Stomach (tissue), 9 donors: Measurements from ENCODE around the gene TIMM21. TPM values are rescaled to one million over a fixed set of nuclear protein-coding genes. Genes with fewer than 3 reads are reported as not detected.
A peak's percentile ranks its signal among the peaks of the same experiment; 100 is the strongest.

Experiments
- DNase-seq, 2 donors: peaks; one replicate each; pipeline versions ENCODE4 v3.0.0 to v3.0.0-alpha.2; 2013 to 2019
- H3K27ac ChIP-seq, 5 donors: fragments of 200-600 bp in 4 of 5; sonication (generic) in 4 of 5; one replicate each; pipeline ENCODE4 v1.5.1; 2013 to 2019; ENCODE audit warnings: mild to moderate bottlenecking in 1 of 5, moderate library complexity in 1 of 5
- H3K27me3 ChIP-seq, 3 donors: fragments of 200-600 bp; sonication (generic); one replicate each; pipeline ENCODE4 v1.5.1; 2017 to 2019; ENCODE audit warnings: mixed run types in 1 of 3
- H3K36me3 ChIP-seq, 4 donors: fragments of 200-600 bp; sonication (generic); 1 replicate in 3 of 4; 2 replicates in 1 of 4; pipeline ENCODE4 v1.5.1; 2016 to 2019
- H3K4me1 ChIP-seq, 4 donors: fragments of 200-600 bp; sonication (generic); one replicate each; pipeline ENCODE4 v1.5.1; 2016 to 2019
- H3K4me3 ChIP-seq, 4 donors: fragments of 200-600 bp; sonication (generic) in 3 of 4; one replicate each; pipeline ENCODE4 v1.5.1; 2016 to 2019; ENCODE audit warnings: mild to moderate bottlenecking in 1 of 4
- H3K9me3 ChIP-seq, 4 donors: fragments of 200-600 bp; sonication (generic); one replicate each; pipeline ENCODE4 v1.5.1; 2016 to 2019
- EP300 ChIP-seq: sonication (generic); formaldehyde crosslinking; IDR thresholded peaks from one replicate; pipeline ENCODE4 v1.6.1; 2017; ENCODE audit warnings: antibody characterized with exemption
- POLR2A ChIP-seq, 4 donors: fragments of 450-650 bp; IDR thresholded peaks; one replicate each; pipeline ENCODE4 v1.6.1; 2016; ENCODE audit warnings: antibody characterized with exemption in 4 of 4, control low read depth in 2 of 4, mild to moderate bottlenecking in 1 of 4, moderate library complexity in 1 of 4
- POLR2AphosphoS5 ChIP-seq, 3 donors: sonication (generic); formaldehyde crosslinking; IDR thresholded peaks; one replicate each; pipeline ENCODE4 v1.6.1; 2016; ENCODE audit warnings: antibody characterized with exemption in 3 of 3
- WGBS, 5 donors: extraction: QIAGEN DNeasy Blood & Tissue Kit in 3 of 5; methylation state at CpG; one replicate each; pipeline versions ENCODE4 v1.1.5 to v1.1.7; 2013 to 2018; 5-methylcytosine and 5-hydroxymethylcytosine counted together
- intact Hi-C: fragments of 100-400 bp; cut with DNase I; formaldehyde crosslinking; loops from one replicate; pipeline ENCODE4 v1.15.1; 2023; ENCODE audit warnings: low total_unique reads
- polyA plus RNA-seq, 3 donors: library from polyadenylated mRNA; stranded (reverse); fragments of 200-250 nt; gene quantifications; one replicate each; pipeline ENCODE4 v1.2.3, GENCODE V29; 2013
- total RNA-seq, 5 donors: library from RNA; depleted of rRNA; stranded (reverse); fragments of >200 nt; gene quantifications; one replicate each; pipeline versions ENCODE4 v1.1.0 to v1.2.3, GENCODE V29; 2014 to 2016
- TF ChIP-seq, protein P1 (sequence below), 7 experiments: fragments of 450-650 bp in 4 of 7; fragments of 200-600 bp in 3 of 7; sonication (generic) in 3 of 7; IDR thresholded peaks; one replicate each; pipeline ENCODE4 v1.5.1; 2016 to 2019; ENCODE audit warnings: antibody characterized with exemption in 7 of 7, control low read depth in 2 of 7, mild to moderate bottlenecking in 1 of 7
- donor health status: healthy with polysubstance abuse.
- donor health status: Bipolar disorder and iron deficiency.
- donor health status: healthy.

TIMM21 gene
- total and polyA plus RNA-seq, 8 donors: 5.8 to 99.1 (median 13.8) TPM; not detected in 1

DNA sequence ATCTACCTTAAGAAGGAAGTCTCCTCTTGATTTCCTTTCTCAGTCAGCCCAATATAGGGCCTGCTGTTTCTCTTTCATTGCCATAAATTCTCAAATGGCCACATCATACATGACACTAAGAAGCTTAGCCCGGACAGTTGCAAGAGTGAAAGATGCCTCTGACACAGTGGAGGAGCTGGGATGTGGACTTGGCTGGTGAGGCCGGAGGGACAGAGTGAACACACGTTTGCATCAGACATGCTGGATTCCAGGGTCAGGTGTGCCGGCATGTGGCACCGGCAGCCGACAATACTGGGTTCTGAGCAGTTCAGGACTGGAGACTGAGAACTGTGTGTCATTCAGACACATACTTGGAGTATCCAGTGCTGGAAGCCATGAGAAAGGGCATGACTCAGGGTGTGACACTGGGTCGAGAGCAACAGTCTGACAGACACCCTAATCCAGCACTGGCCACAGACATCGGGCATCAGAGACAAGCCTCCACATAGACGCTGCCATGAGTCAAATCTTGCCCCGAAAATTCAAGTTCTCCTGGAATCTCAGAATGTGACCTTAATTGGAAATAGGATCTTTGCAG, 31.4 kb downstream of the TIMM21 start:
- H3K36me3 ChIP-seq: no peaks in the 10 kb centered on the region

DNA sequence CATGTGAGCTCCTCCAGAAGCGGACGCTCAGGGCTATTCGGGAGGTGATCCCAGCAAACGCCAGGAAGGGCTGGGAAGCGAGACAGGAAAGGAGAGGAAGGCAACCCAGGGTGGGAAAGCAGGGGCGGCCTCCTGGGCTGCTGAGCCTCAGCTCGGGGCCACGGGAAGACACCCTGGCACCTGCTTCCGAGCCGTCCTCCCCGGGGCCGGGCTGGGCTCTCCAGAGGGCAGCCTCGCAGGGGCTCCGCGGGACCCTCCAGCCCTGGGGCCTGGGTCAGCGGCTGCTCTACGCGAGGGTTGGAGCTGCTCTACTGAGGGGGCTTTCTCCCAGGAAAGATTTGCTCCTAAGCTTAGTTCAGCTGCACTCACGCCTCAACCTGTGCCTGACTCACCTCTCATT, 34.0 kb downstream of the TIMM21 start:
- WGBS, 5 donors: 85 to 97% (median 91%) methylated on average over 14 to 19 of the region's 19 CpGs
- intact Hi-C loops: no loop called here
- Histone ChIP-seq H3K4me3 (no peak overlapping the region), H3K27me3 (peaks cover 0 to 32% (median 0%) of the 10 kb centered on the region in 3 donors), H3K27ac (no peak overlapping the region), H3K36me3 (no peaks in the 10 kb centered on the region), H3K9me3 (no peaks in the 10 kb centered on the region), H3K4me1 (no peaks in the 10 kb centered on the region)
- TF ChIP-seq POLR2A (IDR thresholded peaks at IDR 0.05) (no peak), EP300 (no peak), POLR2AphosphoS5 (IDR thresholded peaks at IDR 0.05) (no peak)
- TF ChIP-seq, protein P1, sequence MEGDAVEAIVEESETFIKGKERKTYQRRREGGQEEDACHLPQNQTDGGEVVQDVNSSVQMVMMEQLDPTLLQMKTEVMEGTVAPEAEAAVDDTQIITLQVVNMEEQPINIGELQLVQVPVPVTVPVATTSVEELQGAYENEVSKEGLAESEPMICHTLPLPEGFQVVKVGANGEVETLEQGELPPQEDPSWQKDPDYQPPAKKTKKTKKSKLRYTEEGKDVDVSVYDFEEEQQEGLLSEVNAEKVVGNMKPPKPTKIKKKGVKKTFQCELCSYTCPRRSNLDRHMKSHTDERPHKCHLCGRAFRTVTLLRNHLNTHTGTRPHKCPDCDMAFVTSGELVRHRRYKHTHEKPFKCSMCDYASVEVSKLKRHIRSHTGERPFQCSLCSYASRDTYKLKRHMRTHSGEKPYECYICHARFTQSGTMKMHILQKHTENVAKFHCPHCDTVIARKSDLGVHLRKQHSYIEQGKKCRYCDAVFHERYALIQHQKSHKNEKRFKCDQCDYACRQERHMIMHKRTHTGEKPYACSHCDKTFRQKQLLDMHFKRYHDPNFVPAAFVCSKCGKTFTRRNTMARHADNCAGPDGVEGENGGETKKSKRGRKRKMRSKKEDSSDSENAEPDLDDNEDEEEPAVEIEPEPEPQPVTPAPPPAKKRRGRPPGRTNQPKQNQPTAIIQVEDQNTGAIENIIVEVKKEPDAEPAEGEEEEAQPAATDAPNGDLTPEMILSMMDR (IDR thresholded peaks at IDR 0.05): no peak
- DNase-seq: no peak

More for the DNA sequence above, 31.4 kb downstream of the TIMM21 start:
- Histone ChIP-seq H3K27me3 (peaks cover 0 to 44% (median 0%) of the 10 kb centered on the region in 3 donors), H3K27ac (no peak overlapping the region), H3K4me1 (no peaks in the 10 kb centered on the region), H3K4me3 (no peak overlapping the region), H3K9me3 (no peaks in the 10 kb centered on the region)
- 76 to 82% (median 78%) methylated on average over 10 of the region's 10 CpGs for WGBS, 5 donors
- no peak for DNase-seq
- TF ChIP-seq EP300: no peak
- TF ChIP-seq, protein P1 (IDR thresholded peaks at IDR 0.05): no peak
- TF ChIP-seq POLR2AphosphoS5 (IDR thresholded peaks at IDR 0.05): no peak
- TF ChIP-seq POLR2A (IDR thresholded peaks at IDR 0.05): no peak
- intact Hi-C loops: no loop called here

DNA sequence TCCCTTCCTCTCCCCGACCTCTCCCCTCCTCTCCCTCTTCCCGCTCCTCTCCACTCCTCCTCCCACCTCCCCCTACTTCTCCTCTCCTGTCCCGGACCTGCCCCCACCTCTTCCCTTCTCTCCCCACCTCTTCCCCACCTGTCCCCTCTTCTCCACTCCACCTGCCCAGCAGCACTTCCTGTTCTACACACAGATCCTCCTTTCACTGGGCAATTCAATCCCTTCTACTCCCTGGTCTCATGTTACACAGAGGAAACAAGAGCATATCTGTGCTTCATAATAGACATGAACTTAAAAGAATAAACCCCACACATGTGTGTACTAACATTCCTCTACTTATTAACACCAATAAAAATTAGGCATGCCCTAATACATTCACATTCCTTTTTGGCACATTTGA, 34.8 kb downstream of the TIMM21 start:
- 19 to 52% (median 38%) methylated on average over 3 of the region's 3 CpGs for WGBS, 5 donors
- Histone ChIP-seq H3K9me3 (no peaks in the 10 kb centered on the region), H3K36me3 (no peaks in the 10 kb centered on the region), H3K27me3 (peaks cover 0 to 30% (median 0%) of the 10 kb centered on the region in 3 donors), H3K4me3 (no peak overlapping the region), H3K27ac (no peak overlapping the region), H3K4me1 (no peaks in the 10 kb centered on the region)
- TF ChIP-seq EP300 (no peak), POLR2A (IDR thresholded peaks at IDR 0.05) (no peak), POLR2AphosphoS5 (IDR thresholded peaks at IDR 0.05) (no peak)
- TF ChIP-seq, protein P1 (IDR thresholded peaks at IDR 0.05): no peak
- peak in 1 of 2 donors; percentile 44 for DNase-seq
- intact Hi-C loops: no loop called here

DNA sequence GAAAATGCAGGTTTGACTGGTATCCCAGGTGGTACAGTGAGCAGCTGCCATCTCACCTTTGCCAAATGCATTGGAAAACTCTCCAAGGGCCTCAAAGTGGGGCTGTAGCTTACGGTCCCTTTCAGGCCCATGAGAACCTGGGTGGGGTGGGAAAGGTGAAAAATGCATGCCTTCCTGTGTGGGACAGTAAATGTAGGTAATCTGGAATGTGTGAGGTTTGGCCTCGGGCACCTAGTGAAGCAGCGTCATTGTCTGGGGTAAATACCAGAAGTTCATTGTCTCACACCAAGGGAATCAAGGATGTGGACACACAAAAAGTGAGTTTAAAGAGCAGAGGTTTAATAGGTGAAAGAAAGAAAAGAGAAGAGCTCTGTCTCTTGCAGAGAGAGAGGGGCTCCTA, 36.6 kb downstream of the TIMM21 start:
- Histone ChIP-seq H3K4me1 (no peaks in the 10 kb centered on the region), H3K4me3 (no peak overlapping the region), H3K27ac (no peak overlapping the region), H3K27me3 (peaks cover 0 to 33% (median 0%) of the 10 kb centered on the region in 3 donors), H3K9me3 (no peaks in the 10 kb centered on the region), H3K36me3 (no peaks in the 10 kb centered on the region)
- intact Hi-C loops: no loop called here
- 50 to 62% (median 58%) methylated on average over 3 of the region's 3 CpGs for WGBS, 5 donors
- TF ChIP-seq EP300 (no peak), POLR2AphosphoS5 (IDR thresholded peaks at IDR 0.05) (no peak), POLR2A (IDR thresholded peaks at IDR 0.05) (no peak)
- TF ChIP-seq, protein P1 (IDR thresholded peaks at IDR 0.05): no peak
- DNase-seq: no peak
